Fibroblast of lung (primary cell): Measurements from ENCODE around the gene DOK5. TPM values are rescaled to one million over a fixed set of nuclear protein-coding genes. Genes with fewer than 3 reads are reported as not detected.

Source experiments
- DNase-seq, 2 donors: peaks; one replicate each; pipeline versions ENCODE4 v3.0.0 to v3.0.0-alpha.2; 2010; ENCODE audit warnings: low read depth in 2 of 2
- H2AFZ ChIP-seq: 2 replicates; pipeline ENCODE4 v1.5.1; 2012; ENCODE audit warnings: low read length, control low read depth, inconsistent platforms
- H3K27ac ChIP-seq: 2 replicates; pipeline ENCODE4 v1.5.1; 2011; ENCODE audit warnings: low read length, control low read depth; ENCODE audit not compliant: insufficient read depth
- H3K27me3 ChIP-seq: 2 replicates; pipeline ENCODE4 v1.5.1; 2011; ENCODE audit warnings: mild to moderate bottlenecking, low read length; ENCODE audit not compliant: control insufficient read depth, insufficient read depth
- H3K36me3 ChIP-seq: 2 replicates; pipeline ENCODE4 v1.5.1; 2011; ENCODE audit warnings: low read length; ENCODE audit not compliant: control insufficient read depth, insufficient read depth
- H3K4me1 ChIP-seq: 2 replicates; pipeline ENCODE4 v1.5.1; 2011; ENCODE audit warnings: low read length; ENCODE audit not compliant: control insufficient read depth, insufficient read depth; ENCODE audit errors: extremely low read depth
- H3K4me2 ChIP-seq: 2 replicates; pipeline ENCODE4 v1.5.1; 2011; ENCODE audit warnings: low read length, control low read depth; ENCODE audit not compliant: insufficient read depth; ENCODE audit errors: extremely low read depth
- H3K4me3 ChIP-seq, 4 experiments: fragments of 200-600 bp in 1 of 4; sonication (generic) in 1 of 4; replicated peaks in 1 of 4; 2 replicates each; pipeline ENCODE4 v1.5.1; 2011 to 2016; ENCODE audit warnings: low read length in 4 of 4, low read depth in 3 of 4, mild to moderate bottlenecking in 3 of 4, control low read depth in 2 of 4, inconsistent platforms in 1 of 4, mixed read lengths in 1 of 4; ENCODE audit not compliant: insufficient read depth in 1 of 4; ENCODE audit errors: control extremely low read depth in 1 of 4
- H3K79me2 ChIP-seq: 2 replicates; pipeline ENCODE4 v1.5.1; 2012; ENCODE audit warnings: mild to moderate bottlenecking, low read length, inconsistent platforms; ENCODE audit not compliant: control insufficient read depth, insufficient read depth
- H3K9ac ChIP-seq: 2 replicates; pipeline ENCODE4 v1.5.1; 2011; ENCODE audit warnings: mild to moderate bottlenecking, low read length, control low read depth; ENCODE audit not compliant: insufficient read depth
- H3K9me3 ChIP-seq: 2 replicates; pipeline ENCODE4 v1.5.1; 2012; ENCODE audit warnings: low read depth, low read length; ENCODE audit not compliant: control insufficient read depth, insufficient read depth
- H4K20me1 ChIP-seq: 2 replicates; pipeline ENCODE4 v1.5.1; 2011; ENCODE audit warnings: low read length; ENCODE audit not compliant: control insufficient read depth, insufficient read depth; ENCODE audit errors: extremely low read depth
- CTCF ChIP-seq, 2 donors: IDR thresholded peaks in 1 of 2; conservative IDR thresholded peaks in 1 of 2; 1 replicate in 1 of 2; 2 replicates in 1 of 2; pipeline ENCODE4 v1.5.1; 2011 to 2012; ENCODE audit warnings: low read length in 2 of 2, control low read depth in 1 of 2, inconsistent platforms in 1 of 2, low read depth in 1 of 2, mild to moderate bottlenecking in 1 of 2
- EZH2 ChIP-seq: IDR thresholded peaks from 2 replicates; pipeline ENCODE4 v1.5.1; 2012; ENCODE audit warnings: low read length, control low read depth, mild to moderate bottlenecking; ENCODE audit errors: missing control alignments
- polyA plus RNA-seq, 2 donors: library from polyadenylated mRNA; depleted of rRNA in 1 of 2; stranded (reverse) in 1 of 2; unstranded in 1 of 2; fragments of >200 nt; gene quantifications; 2 replicates each; pipeline ENCODE4 v1.2.1, GENCODE V29; 2011 to 2012; ENCODE audit warnings: missing spikeins in 1 of 2
- total RNA-seq: library from RNA; depleted of rRNA; stranded (reverse); fragments of >200 nt; gene quantifications from 2 replicates; pipeline ENCODE4 v1.2.1, GENCODE V29; 2014

Gene DOK5
- total and polyA plus RNA-seq, 2 donors (not counting 1 experiment from before 2014, with no cell fraction given) = 13.5 to 19.2 TPM

DNA sequence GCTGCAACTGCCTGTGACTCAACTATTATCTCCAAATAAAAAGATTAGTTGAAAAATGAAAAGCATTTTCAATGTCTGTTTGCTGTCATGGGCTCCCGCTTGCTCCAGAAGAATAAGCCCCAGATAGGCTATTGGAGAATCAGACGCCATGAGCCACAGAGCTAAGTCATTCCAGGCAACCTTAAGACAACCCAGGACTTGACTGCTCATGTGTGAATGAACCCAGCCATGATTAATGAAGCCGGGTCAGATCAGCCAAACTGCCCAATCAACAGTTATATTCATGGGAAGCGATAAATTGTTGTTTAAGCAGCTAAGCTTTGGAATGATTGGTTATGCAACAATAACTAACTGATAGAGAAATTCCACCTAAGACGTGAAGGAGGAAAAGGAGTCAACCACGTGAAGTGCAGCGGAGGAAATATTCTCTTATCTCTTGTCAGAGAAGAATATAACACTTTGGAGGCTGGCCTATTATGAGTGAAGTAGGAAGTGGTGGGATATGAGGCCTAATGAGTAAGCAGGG, 64.2 kb downstream of the DOK5 start:
- no peaks in the 10 kb centered on the region for H3K79me2 ChIP-seq
- H3K4me1 ChIP-seq = no peaks in the 10 kb centered on the region
- H3K27ac ChIP-seq = no peak overlapping the region
- no peak overlapping the region for H2AFZ ChIP-seq
- peak in 1 of 2 donors; percentile 30 for DNase-seq
- no peak overlapping the region for H3K9ac ChIP-seq
- no peaks in the 10 kb centered on the region for H3K27me3 ChIP-seq
- no peaks in the 10 kb centered on the region for H3K9me3 ChIP-seq
- TF ChIP-seq EZH2 (no peak), CTCF (conservative IDR thresholded peaks at IDR 0.05 in 1 of 2, IDR thresholded peaks at IDR 0.05 in 1 of 2; ENCODE audit: low read depth in 1 of 2, low read length in 2 of 2) (no peak)
- H3K4me3 ChIP-seq = no peak overlapping the region
- H3K4me2 ChIP-seq = no peak overlapping the region
- H3K36me3 ChIP-seq = no peaks in the 10 kb centered on the region
- no peaks in the 10 kb centered on the region for H4K20me1 ChIP-seq

DNA sequence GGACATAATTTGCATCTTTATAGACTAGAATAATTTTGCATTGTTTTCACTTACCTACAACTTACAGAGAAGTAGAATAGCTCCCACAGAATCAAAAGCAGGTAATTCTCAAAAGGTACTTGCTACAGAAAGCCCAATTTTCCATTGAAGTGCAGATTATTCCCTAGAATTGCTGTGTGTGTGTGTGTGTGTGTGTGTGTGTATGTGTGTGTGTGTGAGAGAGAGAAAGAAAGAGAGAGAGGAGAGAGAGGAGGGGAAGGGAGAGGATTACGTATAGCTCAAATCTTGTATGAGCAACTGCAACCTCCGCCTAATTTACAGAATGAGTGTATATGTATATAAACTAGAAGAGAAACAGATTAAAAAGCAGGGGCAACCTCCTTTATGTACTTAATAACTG, 68.0 kb downstream of the DOK5 start:
- Histone ChIP-seq H3K9me3 (no peaks in the 10 kb centered on the region), H3K27ac (no peak overlapping the region), H3K9ac (no peak overlapping the region), H3K4me1 (no peaks in the 10 kb centered on the region), H3K4me3 (no peak overlapping the region), H3K27me3 (no peaks in the 10 kb centered on the region), H3K36me3 (no peaks in the 10 kb centered on the region), H3K79me2 (no peaks in the 10 kb centered on the region), H3K4me2 (no peak overlapping the region), H2AFZ (no peak overlapping the region), H4K20me1 (no peaks in the 10 kb centered on the region)
- TF ChIP-seq CTCF (conservative IDR thresholded peaks at IDR 0.05 in 1 of 2, IDR thresholded peaks at IDR 0.05 in 1 of 2; ENCODE audit: low read depth in 1 of 2, low read length in 2 of 2) (no peak), EZH2 (no peak)
- DNase-seq = no peak

DNA sequence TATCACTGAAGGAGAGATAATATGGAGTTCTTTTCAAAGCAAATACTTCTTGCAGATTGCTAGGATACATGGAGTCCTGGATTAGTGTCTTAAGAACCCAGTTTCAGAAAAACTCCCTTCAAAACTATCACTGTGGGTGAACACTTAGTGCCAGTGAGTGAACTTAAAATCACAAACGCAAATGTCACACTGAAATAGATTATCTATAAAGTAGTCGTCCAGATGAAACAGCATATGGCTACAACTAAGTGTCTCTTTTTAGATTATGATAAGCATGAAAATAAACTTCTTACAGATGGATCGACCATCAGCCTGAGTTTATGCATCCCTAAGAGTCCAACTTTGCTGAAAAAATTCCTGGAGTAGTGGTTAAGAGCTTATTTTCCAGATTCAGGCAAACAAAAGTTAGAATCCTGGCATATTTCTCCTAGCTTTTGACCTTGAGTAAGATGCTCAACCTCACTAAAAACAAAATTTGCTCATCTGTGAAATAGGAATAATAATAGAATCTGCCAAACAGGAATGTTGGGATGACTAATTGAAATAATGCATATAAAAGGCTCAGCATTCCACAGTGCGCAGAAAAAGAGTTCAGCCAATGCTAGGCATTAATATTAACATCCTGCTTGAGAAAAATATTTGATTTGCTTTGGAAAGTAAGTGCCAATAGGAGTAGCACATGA, 70.4 kb downstream of the DOK5 start:
- H3K4me2 ChIP-seq = no peak overlapping the region
- H3K27ac ChIP-seq = no peak overlapping the region
- H3K4me1 ChIP-seq = no peaks in the 10 kb centered on the region
- H2AFZ ChIP-seq = no peak overlapping the region
- TF ChIP-seq EZH2 (no peak), CTCF (conservative IDR thresholded peaks at IDR 0.05 in 1 of 2, IDR thresholded peaks at IDR 0.05 in 1 of 2; ENCODE audit: low read depth in 1 of 2, low read length in 2 of 2) (no peak)
- H3K4me3 ChIP-seq = no peak overlapping the region
- no peaks in the 10 kb centered on the region for H3K27me3 ChIP-seq
- H4K20me1 ChIP-seq = no peaks in the 10 kb centered on the region
- H3K79me2 ChIP-seq = no peaks in the 10 kb centered on the region
- H3K9me3 ChIP-seq = no peaks in the 10 kb centered on the region
- H3K9ac ChIP-seq = no peak overlapping the region
- peak in 1 of 2 donors; percentile 81 for DNase-seq
- no peaks in the 10 kb centered on the region for H3K36me3 ChIP-seq
